Neural progenitor cell (in vitro differentiated cells): ENCODE data around the gene TBL1X.

Source experiments
- EZH2 ChIP-seq: fragments of 200-600 bp; sonication (generic); IDR thresholded peaks from 2 replicates; pipeline ENCODE4 v1.6.1; 2017; ENCODE audit warnings: antibody characterized with exemption, mild to moderate bottlenecking, moderate library complexity
- EZH2phosphoT487 ChIP-seq: fragments of 200-600 bp; sonication (generic); IDR thresholded peaks from 2 replicates; pipeline ENCODE4 v1.6.1; 2017; ENCODE audit warnings: antibody characterized with exemption
- TF ChIP-seq, protein P1 (sequence below): fragments of 200-600 bp; sonication (generic); IDR thresholded peaks from 2 replicates; pipeline ENCODE4 v1.5.1; 2017; ENCODE audit warnings: antibody characterized with exemption, mild to moderate bottlenecking

DNA sequence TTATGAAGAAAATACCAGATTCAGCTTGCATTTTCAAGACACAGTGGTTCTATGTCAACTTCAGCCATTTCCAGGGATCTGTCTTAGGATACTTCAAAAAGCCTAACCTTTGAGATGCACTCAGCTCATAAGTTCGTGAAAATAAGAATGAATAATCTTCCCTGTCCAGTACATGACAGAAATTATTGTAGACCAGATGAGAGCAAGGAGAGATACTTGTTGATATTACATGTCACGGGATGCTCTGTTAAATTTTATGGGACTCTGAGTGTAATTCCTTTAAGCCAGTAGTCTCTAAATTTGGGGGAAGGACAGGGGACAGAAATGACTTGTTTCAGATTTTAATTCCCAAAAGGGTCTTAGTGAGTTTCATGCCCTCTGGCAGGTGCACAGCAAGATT lies 8.8 kb downstream of the TBL1X start:
- TF ChIP-seq EZH2 (no peak), EZH2phosphoT487 (no peak)
- TF ChIP-seq, protein P1, sequence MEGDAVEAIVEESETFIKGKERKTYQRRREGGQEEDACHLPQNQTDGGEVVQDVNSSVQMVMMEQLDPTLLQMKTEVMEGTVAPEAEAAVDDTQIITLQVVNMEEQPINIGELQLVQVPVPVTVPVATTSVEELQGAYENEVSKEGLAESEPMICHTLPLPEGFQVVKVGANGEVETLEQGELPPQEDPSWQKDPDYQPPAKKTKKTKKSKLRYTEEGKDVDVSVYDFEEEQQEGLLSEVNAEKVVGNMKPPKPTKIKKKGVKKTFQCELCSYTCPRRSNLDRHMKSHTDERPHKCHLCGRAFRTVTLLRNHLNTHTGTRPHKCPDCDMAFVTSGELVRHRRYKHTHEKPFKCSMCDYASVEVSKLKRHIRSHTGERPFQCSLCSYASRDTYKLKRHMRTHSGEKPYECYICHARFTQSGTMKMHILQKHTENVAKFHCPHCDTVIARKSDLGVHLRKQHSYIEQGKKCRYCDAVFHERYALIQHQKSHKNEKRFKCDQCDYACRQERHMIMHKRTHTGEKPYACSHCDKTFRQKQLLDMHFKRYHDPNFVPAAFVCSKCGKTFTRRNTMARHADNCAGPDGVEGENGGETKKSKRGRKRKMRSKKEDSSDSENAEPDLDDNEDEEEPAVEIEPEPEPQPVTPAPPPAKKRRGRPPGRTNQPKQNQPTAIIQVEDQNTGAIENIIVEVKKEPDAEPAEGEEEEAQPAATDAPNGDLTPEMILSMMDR: no peak
